ENCODE measurements around the gene SLC66A1.

The SLC66A1 gene

DNA sequence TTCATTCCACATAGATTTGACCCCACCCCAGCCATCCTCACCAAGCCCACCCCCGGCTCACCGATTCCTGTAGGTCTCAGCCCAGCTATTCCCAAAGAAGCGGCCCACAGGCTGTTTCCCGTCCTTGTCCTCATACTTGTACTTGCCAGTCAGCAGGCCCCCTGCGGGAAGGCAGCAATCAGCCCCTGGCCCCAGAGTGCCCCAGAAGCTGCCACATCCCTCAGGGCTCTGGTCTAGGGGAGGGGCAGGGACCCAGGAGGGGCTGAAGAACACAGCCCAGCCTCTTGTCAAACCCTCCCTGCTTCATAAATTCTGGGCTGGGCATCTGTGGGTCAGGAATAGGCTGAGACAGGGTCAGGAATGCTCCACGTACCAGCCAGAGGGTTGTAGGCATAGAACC lies 5.2 kb upstream of the SLC66A1 start:
- DNase-seq, result no peak

DNA sequence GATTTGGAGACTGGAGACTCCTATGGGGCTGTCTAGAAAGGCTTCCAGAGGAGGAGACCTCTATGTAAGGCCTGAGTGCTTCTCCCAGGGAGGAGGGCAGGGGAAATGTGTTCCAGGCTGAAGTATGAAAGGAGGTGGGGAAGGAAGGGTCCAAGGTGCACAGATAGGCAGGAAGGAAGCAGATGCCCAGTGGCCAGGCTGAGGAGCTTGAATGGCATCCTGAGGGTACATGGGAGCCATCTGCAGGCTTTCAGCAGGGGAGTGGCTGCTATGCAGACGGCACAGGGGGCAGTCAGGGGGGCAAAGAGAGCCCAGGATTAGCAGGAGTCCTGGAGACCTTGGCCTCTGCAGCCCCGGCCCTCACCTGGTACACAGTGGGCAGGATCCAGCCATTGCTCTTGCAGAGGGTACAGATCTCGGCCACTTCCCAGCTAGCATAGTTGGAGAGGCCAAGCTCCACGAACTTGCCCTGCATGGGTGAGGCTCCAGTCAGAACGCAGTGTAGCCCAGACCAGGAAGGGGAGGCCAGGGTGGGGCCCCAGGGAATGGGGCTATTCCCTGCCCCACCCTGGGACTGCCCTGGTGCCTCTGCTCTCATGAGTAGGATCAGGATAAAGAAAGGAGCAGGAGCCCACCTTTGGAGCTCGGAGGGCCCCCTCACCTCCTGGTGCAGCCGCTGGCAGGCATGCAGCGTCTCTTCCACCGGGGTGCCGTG lies 4.2 kb upstream of the SLC66A1 start:
- no peak for DNase-seq

DNA sequence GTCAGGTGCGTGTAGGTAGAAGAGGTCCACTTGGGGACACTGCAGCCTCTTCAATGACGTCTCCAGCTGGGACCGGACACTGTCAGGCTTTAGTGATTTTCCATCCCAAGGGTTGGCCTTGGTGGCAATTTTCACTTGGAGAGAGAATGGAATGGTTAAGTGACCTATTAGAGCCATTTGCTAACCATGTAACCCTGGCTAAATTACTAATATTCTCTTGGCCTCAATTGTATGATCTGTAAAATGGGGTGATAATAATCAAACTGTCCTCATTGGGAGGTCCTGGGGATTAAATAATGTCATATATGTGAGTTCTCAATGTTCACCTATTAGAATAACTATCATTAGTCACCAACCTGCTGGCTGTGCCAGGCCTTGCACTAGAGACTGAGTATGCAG lies 3.6 kb upstream of the SLC66A1 start:
- DNase-seq, result no peak

DNA sequence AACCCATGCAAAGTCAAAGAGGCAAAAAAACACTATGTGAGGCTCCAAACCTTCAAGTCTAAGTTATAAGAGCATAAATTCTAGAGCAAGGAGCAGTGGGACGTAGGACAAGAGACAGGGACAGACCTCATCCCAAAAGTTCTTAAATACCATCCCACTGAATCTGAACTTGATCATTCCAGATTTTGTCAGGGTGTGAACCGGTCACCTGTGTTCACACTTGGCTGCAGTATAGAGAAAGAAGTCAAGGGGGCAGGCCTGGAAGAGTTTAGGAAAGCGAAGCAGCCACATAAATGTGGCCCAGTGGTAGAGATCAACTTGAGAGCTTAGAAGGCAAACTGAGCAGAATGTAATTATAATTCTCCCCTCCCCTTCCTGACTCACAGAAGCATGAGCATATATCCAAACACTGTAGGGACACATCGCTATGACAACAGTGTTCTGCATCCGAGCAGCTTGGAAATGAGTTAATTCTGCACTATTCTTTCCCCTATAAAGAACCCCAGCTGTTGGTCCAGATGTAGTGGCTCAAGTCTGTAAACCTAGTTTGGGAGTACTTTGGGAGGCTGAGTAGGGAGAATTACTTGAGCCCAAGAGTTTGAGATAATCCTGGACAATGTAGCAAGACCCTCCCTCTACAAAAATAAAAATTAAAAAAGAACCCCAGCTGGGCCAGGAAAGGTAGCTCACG lies 2.9 kb upstream of the SLC66A1 start:
- DNase-seq, result no peak

DNA sequence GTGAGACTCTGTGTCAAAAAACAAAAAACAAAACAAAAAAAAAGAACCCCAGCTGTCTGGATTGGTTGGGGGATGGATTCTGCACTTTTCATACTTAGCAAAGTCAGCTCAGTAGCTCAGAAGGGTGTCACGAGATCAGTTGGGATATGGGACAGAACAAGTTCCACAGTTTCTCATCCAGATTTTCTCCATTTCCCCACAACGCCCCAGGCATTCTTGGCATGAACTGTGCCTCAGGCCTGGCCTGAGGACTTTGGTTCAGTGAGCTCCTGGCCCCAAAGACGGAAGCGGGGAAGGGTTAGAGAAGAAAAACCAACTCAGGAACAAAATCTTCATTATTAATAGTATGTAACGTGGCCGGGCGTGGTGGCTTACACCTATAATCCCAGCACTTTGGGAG lies 2.1 kb upstream of the SLC66A1 start:
- no peak for DNase-seq

DNA sequence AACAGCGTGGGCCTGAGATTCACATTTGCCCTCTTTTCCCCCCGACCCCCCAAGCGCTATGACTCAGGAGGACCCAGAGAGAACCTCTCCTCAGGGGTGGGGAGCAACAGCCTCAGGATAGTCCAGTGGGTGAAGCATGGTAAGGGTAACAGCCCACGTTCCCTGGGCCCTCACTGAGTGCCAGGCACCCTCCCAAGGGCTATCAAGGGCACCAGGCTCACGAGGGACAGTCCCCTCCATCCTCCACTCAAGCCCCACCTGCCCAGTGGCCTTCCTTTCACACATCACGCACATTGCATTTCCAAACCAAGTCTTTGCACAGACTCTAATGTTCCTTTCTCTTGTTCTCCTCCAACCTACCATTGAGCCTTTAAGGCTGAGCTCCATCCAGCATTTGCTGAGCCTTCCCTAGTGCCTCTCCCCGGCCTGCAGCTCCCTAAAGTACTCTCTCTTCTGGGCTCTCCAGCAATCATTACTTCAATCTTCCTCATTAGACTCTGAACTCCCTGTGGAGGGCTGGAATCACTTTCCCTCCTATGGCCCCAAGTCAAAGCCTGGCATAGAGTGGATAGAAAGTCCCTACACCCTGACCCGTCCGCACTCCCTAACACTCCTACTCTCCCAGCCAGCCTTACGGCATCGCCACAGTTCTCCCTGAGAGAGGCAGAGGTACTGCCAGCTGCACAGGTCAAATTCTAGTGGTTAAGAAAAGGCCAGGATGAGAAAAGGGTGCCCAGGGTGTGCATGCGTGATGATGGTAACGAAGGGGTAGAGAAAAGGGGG lies 1.2 kb upstream of the SLC66A1 start:
- no peak for DNase-seq

DNA sequence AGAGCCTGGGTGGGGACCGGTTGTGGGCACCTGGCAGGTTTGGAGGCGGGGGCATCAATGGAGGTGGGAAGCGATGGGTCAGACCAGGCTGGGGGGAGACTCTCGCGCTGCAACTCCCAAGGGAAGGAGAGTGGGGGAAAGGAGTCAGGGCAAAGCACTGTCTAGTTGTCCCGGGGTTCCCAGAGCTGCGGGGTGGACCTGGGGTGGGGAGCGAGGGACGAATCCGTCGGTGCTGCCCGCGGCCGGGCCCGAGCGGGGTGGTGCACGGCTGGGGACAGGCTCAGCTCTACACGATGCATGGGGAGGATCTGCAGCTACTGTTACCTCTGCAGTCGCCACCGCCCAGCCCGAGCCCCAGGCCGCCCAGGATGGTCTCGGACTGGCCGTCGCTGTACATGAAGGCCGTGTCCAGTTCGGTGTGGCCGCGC lies 609 bp upstream of the SLC66A1 start:
- DNase-seq, result no peak

DNA sequence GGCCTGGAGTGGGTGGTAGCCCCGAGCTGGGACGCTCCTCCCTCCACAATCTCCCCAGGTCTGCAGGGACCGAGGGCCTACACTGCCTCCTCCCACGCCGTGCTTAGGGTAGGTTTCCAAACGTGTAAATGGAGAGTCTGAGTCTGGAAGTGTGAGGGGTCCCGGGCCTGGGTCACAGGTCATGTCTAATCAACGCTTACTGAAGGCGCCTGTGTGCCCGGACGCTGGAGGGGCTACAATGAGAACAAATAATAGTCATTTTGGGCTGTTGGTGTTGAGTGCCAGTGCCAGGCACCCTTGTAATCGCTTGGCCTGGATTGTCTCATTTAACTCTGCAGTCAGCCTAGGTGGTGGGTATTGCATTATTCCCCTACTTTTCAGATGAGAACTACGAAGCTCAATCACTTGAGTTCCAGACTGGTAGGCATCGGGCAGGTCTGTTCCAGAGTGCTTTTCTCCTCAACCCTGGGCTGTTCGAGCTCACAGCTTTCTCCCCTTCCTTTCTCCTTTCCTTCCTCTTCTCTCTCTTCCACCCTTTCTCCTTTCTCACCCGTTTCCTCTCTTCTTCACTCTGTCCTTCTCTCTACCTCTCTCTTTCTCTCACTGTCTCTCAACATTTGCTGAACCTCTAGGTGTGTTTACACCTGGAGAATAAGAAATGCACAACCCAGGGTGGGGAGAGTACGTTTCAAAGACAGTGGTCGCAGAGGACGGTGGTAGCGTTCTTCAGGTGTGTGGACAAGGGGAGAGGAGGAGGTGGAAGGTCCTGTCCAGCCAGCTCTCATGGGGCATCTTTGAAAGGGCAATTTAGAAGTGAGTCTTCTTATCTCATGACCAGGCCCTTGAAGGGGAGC lies 883 bp downstream of the SLC66A1 start:
- no peak for DNase-seq

DNA sequence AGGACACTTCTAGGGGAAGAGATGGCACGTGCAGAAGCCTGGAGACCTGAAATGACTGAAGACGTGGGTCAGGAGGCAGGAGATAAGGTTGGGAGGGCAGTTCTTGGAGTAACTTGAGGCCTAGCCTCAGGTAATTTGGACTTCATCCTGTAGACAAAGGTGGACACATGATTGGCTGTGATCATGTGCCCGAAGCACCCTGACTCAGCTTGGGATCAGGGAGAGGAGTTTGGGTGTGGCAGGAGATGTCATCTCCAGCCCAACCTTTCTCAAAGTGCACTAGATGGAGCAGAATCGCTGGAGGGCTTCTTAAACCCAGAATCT lies 1.5 kb downstream of the SLC66A1 start:
- no peak for DNase-seq

DNA sequence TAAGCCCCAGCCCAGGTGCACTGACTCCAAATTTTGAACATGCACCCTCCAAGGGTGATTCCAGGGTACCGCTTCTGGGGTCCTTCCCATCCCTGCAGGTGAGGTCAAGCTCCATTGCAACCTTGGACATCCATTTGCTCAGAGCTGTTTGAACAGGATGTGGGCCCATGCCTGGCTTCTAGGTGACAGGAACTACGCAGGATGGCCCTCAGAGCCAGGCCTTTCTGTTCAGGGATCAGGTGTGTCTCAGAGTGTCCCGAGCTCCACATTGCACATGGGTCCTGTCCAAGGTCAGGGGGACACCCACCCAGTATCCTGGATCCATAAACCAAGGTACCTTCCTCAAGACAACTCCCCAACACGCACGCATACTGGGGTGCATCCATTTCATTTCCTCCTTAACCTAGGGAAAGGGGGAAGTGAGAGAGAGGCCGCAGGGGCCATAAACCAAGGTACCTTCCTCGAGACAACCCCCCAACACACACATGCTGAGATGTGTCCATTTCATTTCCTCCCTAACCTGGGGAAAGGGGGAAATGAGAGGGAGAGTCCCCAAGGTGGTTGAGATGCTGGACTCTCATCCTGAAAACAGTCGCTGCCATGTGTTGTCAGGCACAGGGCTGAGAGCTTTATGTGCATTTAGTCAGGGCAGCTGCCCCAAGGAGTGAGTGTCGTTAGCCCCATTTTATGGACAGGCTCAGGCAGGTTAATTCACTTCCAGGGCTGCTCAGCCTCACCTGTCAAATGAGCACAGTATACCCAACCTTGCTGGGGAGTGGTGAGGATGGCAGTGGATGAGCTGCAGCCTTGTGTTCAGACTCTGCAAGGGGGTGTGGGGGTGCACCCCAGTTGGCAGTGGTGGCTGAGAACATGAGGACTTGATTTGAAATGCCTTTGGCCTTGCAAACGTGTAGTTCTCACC lies 2.1 kb downstream of the SLC66A1 start:
- DNase-seq, result no peak

DNA sequence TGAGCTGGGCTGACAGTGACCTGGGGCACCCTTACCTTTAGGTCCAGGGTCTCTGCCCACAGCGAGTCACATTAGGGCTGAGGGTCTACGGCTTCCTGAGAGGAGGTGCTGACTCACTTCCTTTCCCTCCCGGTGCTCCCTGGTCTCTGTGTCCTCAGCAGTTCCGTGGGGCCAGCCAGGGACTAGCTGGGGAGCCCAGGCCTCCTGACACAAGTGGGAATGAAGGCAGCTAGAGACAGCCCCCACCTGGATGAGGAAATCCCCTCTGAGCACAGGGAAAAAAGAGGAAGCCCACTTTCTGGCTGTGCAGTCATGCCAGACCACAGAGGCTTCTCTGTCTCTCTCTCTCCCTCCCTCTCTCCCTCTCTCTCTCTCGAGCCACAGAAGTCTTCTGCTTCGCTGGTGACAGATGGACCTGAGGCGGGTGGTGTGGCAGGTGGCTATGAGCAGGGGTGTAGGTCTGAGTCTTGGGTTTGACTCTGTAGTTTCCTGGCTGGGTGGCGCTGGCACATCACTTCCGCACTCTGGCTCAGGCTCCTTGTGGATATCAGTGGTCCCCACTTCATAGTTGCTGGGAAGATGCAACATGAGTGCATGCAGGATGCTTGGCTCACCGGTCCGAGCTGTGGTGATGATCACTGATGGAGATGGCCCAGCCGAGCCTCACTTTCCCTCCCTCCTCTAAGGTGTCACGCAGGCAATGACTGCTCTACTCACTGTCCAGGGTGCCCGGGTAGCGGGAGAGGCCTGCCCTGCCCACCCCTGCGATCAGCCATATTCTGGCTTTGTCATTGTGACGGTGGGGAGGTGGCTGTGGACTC lies 3.5 kb downstream of the SLC66A1 start:
- no peak for DNase-seq

DNA sequence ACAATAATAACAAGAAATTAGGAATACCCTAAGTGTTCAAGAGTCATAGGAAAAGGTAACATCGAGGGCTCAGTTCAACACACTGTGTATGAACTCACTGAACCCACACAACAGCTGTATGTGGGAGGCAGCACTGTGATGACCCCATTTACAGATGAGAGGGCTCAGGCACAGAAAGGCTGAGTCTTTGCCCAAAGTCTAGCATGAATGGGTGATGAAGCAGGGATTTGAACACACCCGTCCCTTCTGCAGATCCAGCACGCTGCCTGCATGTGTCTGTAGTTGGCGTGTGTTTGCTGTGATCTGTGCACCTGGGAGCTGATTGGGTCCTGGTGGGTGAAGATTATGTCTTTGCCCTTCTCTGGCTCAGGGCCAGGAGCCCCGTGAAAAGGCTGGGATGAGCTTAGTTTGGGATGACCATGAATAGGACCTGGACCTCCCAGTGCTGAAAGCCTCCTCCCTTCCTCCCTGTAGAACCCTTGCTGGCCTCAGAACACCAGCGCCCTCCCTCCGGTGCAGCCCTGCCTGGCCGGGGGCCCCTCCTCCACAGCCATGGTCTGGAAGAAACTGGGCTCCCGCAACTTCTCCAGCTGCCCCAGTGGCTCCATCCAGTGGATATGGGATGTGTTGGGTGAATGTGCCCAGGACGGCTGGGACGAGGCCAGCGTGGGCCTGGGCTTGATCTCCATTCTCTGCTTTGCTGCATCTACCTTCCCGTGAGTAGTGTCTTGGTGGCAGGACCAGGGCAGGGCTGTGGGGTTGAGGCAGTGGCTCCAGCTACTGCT lies 5.2 kb downstream of the SLC66A1 start:
- no peak for DNase-seq

DNA sequence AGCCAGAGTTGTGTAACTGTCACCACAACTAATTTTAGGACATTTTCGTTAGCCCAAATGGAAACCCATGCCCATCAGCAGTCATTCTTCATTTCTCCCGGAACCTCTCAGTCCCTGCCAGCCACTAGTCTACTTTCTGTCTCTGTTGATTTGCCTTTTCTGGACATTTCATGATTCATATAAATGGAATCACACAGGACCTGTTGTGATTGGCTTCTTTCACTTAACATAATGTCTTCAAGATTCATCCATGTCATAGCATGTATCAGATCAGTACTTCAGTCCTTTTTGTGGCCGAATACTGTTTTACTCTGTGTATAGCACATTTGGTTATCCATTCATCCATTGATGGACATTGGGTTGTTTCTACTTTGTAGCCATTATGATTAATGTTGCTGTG lies 7.1 kb downstream of the SLC66A1 start:
- DNase-seq, result no peak

DNA sequence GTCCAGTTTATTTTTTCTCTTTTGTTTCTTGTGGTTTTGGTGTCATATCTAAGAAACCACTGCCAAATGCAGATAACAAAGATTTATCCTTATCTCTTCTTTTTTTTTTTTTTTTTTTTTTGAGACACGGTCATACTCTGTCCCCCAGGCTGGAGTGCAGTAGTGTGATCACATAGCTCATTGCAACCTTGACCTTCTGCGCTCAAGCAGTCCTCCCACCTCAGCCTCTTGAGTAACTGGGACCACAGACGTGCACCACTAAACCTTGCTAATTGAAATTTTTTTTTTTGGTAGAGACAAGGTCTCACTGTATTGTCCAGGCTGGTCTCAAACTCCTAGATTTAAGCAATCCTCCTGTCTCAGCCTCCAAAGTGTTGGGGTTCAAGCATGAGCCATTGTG lies 8.9 kb downstream of the SLC66A1 start:
- DNase-seq, result no peak

DNA sequence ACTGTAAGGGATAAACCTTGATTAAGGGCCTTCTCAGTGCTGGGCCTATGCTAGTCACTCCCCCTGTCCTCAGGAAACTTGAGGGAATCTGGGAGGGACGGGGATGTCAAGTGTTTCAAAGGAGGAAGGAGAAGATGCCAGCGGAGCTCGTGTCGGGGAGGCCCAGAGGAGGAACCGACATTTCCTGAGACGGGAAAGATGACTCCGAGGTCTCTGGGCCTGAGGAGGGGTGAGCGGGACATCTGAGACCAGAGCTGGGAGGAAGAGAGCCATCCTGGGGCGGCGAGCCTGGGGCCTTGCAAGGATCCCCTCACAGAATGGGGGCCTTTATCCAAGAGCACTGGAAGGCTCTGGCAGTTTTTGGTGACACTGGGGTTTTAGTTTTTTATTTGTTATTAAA lies 10.4 kb downstream of the SLC66A1 start:
- no peak for DNase-seq

DNA sequence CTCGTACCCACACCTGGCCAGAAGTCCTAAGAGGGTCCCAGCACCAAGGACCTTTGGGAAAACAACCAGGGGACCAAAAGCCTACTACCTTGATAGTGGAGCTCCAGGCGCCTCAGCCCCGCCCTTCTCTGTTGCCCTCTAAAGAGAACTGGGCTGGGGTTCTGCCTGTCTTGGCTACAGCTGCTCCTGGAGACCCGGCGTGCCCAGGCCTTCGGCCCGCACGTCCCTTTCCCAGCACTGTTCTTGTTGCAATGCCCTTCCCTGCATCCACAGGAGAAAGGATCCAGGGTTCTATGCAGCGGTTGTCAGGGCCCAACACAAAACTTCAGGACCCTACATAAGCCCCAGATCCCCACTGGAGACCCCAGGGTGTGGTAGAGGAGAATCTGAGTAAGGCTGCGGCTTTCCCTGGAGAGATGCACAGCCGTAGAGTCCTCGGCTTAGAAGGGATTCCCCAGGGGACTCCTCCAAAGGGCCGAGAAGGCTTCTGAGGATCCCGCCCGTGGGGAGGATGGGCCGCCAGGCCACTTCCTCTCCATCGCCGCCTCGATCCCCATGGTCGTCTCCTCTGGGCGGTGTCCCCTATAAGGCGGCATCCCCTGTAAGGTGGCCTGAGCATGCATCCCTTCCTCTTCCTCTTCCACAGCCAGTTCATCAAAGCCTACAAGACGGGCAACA lies 12.0 kb downstream of the SLC66A1 start:
- DNase-seq, result no peak

DNA sequence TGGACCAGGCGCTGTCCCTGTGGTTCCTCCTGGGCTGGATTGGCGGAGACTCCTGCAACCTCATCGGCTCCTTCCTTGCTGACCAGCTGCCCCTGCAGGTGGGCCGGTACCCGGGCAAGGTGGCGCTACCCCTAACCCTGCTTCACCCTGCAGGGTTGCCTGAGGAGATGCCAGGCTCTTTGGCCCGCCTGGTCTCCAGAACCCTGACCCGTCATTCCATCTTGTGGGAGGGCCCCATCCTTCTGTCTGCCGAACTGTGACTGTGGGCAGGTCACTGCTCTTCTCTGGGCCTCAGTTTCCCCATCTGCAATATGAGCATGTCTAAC lies 12.5 kb downstream of the SLC66A1 start:
- DNase-seq, result no peak

DNA sequence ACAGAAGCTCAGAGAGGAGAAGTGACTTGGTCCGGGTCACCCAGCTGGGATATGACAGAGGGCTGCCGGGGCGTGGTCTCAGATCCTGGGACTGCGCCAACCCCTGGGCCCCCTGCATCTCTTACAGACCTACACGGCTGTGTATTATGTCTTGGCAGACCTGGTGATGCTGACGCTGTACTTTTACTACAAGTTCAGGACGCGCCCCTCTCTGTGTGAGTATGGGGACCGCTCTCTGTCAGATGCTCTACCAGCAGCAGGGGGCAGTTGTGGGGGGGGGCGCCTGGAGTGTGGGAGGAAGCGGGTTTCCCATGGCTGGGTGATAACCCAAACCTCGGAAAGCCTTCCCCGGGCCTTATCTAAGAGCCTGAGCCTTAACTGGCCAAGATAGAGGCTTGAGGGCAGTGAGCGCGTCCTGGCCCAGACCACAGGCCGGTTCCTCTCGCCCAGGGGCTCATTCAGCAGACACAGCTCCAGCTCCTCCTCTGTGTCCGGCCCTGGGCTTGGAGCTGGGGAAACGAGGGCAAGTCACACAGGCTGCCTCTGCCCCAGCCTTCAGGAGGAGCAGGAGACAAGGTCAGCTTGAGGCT lies 13.3 kb downstream of the SLC66A1 start:
- no peak for DNase-seq

DNA sequence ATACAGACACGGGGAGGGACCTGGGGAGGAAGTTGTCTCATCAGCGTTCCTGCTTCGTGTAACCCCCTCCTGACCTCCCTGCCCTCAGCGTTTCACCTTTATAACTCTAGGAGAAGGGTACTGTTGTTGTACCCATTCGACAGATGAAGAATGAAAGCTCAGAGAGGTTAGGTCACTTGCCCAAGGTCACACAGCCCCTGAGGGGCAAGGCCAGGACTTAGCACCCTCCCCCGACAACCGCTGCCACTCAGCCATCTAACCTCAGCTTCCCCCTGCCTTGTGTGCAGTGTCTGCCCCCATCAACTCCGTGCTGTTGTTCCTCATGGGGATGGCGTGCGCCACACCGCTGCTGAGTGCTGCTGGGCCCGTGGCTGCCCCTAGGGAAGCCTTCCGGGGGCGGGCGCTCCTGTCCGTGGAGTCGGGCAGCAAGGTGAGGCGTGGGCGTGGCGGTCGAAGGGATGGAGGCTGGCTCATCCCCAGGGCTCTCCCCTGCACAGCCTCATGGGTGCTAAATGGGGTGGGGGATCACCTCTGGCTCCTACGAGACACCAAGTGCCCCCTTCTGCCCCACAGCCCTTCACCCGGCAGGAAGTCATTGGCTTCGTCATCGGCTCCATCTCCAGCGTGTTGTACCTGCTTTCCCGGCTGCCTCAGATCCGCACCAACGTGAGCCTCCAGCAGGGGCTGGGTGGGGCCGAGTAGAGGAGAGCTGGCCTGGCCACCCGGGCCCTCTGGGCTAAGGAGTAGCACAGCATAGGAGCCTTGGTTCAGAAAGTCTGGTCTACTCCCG lies 14.0 kb downstream of the SLC66A1 start:
- no peak for DNase-seq
